Measurements from ENCODE around the gene SLCO1A2.

SLCO1A2 gene

DNA sequence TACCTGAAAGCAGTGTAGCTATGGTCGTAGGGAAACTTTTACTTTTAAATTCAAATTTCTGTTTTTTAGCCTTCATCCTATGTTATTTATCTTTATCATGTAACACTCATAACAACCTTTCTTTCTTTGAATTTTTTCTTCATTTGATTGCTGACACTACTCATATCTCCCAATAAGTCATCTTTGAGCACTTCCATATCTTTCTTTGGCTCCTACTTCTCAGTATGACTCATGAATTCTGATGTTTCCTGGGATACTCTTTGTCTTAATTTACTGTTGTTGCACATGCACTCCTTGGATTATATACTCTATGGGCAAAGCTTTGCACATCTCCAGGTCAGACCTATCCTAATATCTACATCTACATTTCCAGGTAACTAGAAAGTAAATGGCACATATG, 19.9 kb upstream of the SLCO1A2 start:
- H3K4me2 ChIP-seq (ENCODE audit: insufficient read depth, low read length), result no peak overlapping the region
- TF ChIP-seq EZH2 (IDR thresholded peaks at IDR 0.05; ENCODE audit: borderline replicate concordance, low read depth, low read length, severe bottlenecking), result no peak
- TF ChIP-seq, protein P1, sequence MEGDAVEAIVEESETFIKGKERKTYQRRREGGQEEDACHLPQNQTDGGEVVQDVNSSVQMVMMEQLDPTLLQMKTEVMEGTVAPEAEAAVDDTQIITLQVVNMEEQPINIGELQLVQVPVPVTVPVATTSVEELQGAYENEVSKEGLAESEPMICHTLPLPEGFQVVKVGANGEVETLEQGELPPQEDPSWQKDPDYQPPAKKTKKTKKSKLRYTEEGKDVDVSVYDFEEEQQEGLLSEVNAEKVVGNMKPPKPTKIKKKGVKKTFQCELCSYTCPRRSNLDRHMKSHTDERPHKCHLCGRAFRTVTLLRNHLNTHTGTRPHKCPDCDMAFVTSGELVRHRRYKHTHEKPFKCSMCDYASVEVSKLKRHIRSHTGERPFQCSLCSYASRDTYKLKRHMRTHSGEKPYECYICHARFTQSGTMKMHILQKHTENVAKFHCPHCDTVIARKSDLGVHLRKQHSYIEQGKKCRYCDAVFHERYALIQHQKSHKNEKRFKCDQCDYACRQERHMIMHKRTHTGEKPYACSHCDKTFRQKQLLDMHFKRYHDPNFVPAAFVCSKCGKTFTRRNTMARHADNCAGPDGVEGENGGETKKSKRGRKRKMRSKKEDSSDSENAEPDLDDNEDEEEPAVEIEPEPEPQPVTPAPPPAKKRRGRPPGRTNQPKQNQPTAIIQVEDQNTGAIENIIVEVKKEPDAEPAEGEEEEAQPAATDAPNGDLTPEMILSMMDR (IDR thresholded peaks at IDR 0.05; ENCODE audit: borderline replicate concordance, extremely low read depth, low read length, poor library complexity, severe bottlenecking), result no peak
- no peaks in the 10 kb centered on the region for H3K4me1 ChIP-seq (ENCODE audit: insufficient read depth, low read length)
- no peaks in the 10 kb centered on the region for H3K36me3 ChIP-seq (ENCODE audit: insufficient read depth, low read length)
- H4K20me1 ChIP-seq (ENCODE audit: insufficient read depth, low read length), result no peaks in the 10 kb centered on the region
- DNase-seq, result no peak
- H3K9me3 ChIP-seq (ENCODE audit: insufficient read depth, low read length, severe bottlenecking), result no peaks in the 10 kb centered on the region
- H2AFZ ChIP-seq (ENCODE audit: low read depth, low read length), result no peak overlapping the region
- H3K27me3 ChIP-seq (ENCODE audit: insufficient read depth, low read length, poor library complexity), result no peaks in the 10 kb centered on the region
- H3K4me3 ChIP-seq (ENCODE audit: low read depth in 1 of 2, low read length in 2 of 2), result no peak overlapping the region
- no peaks in the 10 kb centered on the region for H3K79me2 ChIP-seq (ENCODE audit: insufficient read depth, low read length)
- H3K9ac ChIP-seq (ENCODE audit: low read depth, low read length), result no peak overlapping the region
- no peak for ATAC-seq (ENCODE audit: insufficient read depth, low read depth)
- no peak overlapping the region for H3K27ac ChIP-seq (ENCODE audit: low read length)

DNA sequence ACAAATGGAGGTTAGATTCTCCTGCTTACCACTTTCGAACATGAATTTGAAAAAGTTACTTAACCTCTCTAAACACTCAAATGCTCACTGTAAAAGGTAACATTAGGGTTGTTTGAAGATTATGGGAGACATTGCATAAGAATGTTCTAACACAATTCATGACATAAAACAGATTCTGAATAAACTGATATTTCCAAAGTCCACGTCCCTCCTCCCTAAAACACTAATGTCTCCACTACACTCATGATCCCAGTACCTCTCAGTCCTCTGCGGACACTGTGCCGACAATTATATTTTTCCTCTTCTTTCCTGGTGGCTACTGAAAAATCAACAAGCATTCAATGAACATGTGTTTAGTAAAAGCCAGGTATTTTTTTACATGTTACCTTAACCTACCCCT, 19.2 kb upstream of the SLCO1A2 start:
- no peak overlapping the region for H3K4me3 ChIP-seq (ENCODE audit: low read depth in 1 of 2, low read length in 2 of 2)

DNA sequence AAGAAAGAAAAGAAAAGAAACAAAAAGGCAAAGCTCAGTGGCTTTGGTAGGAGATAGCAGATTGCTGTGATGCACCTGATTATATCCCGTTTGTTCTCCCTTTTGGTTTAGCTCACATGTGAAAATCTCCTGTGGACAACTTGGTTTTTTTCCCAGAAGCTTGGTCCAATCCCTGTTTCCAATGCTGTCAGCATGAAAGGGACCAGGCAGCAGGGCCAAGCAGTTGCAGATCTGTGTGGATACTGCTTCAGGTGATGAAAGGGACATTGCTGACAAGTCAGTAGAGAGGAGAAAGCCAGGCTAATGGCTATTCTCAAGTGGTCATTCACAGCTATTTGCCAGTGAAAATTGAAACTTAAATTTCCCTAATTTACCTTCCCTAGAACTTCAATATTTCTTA, 18.8 kb upstream of the SLCO1A2 start:
- Histone ChIP-seq H4K20me1 (ENCODE audit: insufficient read depth, low read length) (no peaks in the 10 kb centered on the region), H3K4me1 (ENCODE audit: insufficient read depth, low read length) (no peaks in the 10 kb centered on the region), H3K27me3 (ENCODE audit: insufficient read depth, low read length, poor library complexity) (no peaks in the 10 kb centered on the region), H3K4me3 (ENCODE audit: low read depth in 1 of 2, low read length in 2 of 2) (no peak overlapping the region), H3K9ac (ENCODE audit: low read depth, low read length) (no peak overlapping the region), H3K27ac (ENCODE audit: low read length) (no peak overlapping the region), H3K4me2 (ENCODE audit: insufficient read depth, low read length) (no peak overlapping the region), H2AFZ (ENCODE audit: low read depth, low read length) (no peak overlapping the region), H3K9me3 (ENCODE audit: insufficient read depth, low read length, severe bottlenecking) (no peaks in the 10 kb centered on the region), H3K36me3 (ENCODE audit: insufficient read depth, low read length) (no peaks in the 10 kb centered on the region), H3K79me2 (ENCODE audit: insufficient read depth, low read length) (no peaks in the 10 kb centered on the region)
- TF ChIP-seq EZH2 (IDR thresholded peaks at IDR 0.05; ENCODE audit: borderline replicate concordance, low read depth, low read length, severe bottlenecking), result no peak
- TF ChIP-seq, protein P1 (IDR thresholded peaks at IDR 0.05; ENCODE audit: borderline replicate concordance, extremely low read depth, low read length, poor library complexity, severe bottlenecking), result no peak
- DNase-seq (no peak), ATAC-seq (ENCODE audit: insufficient read depth, low read depth) (no peak)

More for the DNA sequence above, 19.2 kb upstream of the SLCO1A2 start:
- no peak for DNase-seq
- no peak overlapping the region for H3K4me2 ChIP-seq (ENCODE audit: insufficient read depth, low read length)
- H2AFZ ChIP-seq (ENCODE audit: low read depth, low read length), result no peak overlapping the region
- no peaks in the 10 kb centered on the region for H3K27me3 ChIP-seq (ENCODE audit: insufficient read depth, low read length, poor library complexity)
- no peaks in the 10 kb centered on the region for H4K20me1 ChIP-seq (ENCODE audit: insufficient read depth, low read length)
- TF ChIP-seq, protein P1 (IDR thresholded peaks at IDR 0.05; ENCODE audit: borderline replicate concordance, extremely low read depth, low read length, poor library complexity, severe bottlenecking), result no peak
- no peak for TF ChIP-seq EZH2 (IDR thresholded peaks at IDR 0.05; ENCODE audit: borderline replicate concordance, low read depth, low read length, severe bottlenecking)
- H3K9ac ChIP-seq (ENCODE audit: low read depth, low read length), result no peak overlapping the region
- no peaks in the 10 kb centered on the region for H3K9me3 ChIP-seq (ENCODE audit: insufficient read depth, low read length, severe bottlenecking)
- no peaks in the 10 kb centered on the region for H3K79me2 ChIP-seq (ENCODE audit: insufficient read depth, low read length)
- no peak overlapping the region for H3K27ac ChIP-seq (ENCODE audit: low read length)
- no peak for ATAC-seq (ENCODE audit: insufficient read depth, low read depth)
- no peaks in the 10 kb centered on the region for H3K4me1 ChIP-seq (ENCODE audit: insufficient read depth, low read length)
- no peaks in the 10 kb centered on the region for H3K36me3 ChIP-seq (ENCODE audit: insufficient read depth, low read length)

DNA sequence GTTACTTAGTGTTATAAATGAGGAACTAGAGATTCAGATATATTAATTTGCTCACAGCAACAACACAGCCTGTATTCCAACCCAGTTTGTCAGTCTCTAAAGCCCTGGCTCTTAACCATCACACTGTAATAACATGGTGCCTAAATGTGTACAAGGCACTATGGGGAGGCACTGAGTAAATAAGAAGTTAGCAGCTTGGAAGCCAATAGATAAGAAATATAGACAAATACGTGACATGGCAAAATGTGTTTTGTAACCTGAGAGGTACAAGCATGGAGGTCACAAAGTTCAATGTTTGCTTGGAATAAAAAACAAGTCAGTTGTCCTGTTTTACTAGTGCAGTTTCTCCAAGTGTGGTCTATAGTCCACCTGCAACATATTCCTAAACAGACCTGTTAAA, 16.3 kb upstream of the SLCO1A2 start:
- H3K9ac ChIP-seq (ENCODE audit: low read depth, low read length), result no peak overlapping the region
- H4K20me1 ChIP-seq (ENCODE audit: insufficient read depth, low read length), result no peaks in the 10 kb centered on the region
- H3K27me3 ChIP-seq (ENCODE audit: insufficient read depth, low read length, poor library complexity), result no peaks in the 10 kb centered on the region
- no peak overlapping the region for H2AFZ ChIP-seq (ENCODE audit: low read depth, low read length)
- no peak overlapping the region for H3K4me3 ChIP-seq (ENCODE audit: low read depth in 1 of 2, low read length in 2 of 2)
- no peaks in the 10 kb centered on the region for H3K9me3 ChIP-seq (ENCODE audit: insufficient read depth, low read length, severe bottlenecking)
- H3K79me2 ChIP-seq (ENCODE audit: insufficient read depth, low read length), result no peaks in the 10 kb centered on the region
- ATAC-seq (ENCODE audit: insufficient read depth, low read depth), result no peak
- no peaks in the 10 kb centered on the region for H3K36me3 ChIP-seq (ENCODE audit: insufficient read depth, low read length)
- H3K4me1 ChIP-seq (ENCODE audit: insufficient read depth, low read length), result no peaks in the 10 kb centered on the region
- no peak for TF ChIP-seq EZH2 (IDR thresholded peaks at IDR 0.05; ENCODE audit: borderline replicate concordance, low read depth, low read length, severe bottlenecking)
- TF ChIP-seq, protein P1 (IDR thresholded peaks at IDR 0.05; ENCODE audit: borderline replicate concordance, extremely low read depth, low read length, poor library complexity, severe bottlenecking), result no peak
- DNase-seq, result no peak
- no peak overlapping the region for H3K27ac ChIP-seq (ENCODE audit: low read length)
- H3K4me2 ChIP-seq (ENCODE audit: insufficient read depth, low read length), result no peak overlapping the region

Measured in DND-41 (cell line).